ENCODE results near the gene SNRPE.
"Not testable (repeated sequence)": the region's sequence is repeated elsewhere in the genome, so short reads cannot be mapped to it uniquely, and the experiment has no call there.

SNRPE gene

DNA sequence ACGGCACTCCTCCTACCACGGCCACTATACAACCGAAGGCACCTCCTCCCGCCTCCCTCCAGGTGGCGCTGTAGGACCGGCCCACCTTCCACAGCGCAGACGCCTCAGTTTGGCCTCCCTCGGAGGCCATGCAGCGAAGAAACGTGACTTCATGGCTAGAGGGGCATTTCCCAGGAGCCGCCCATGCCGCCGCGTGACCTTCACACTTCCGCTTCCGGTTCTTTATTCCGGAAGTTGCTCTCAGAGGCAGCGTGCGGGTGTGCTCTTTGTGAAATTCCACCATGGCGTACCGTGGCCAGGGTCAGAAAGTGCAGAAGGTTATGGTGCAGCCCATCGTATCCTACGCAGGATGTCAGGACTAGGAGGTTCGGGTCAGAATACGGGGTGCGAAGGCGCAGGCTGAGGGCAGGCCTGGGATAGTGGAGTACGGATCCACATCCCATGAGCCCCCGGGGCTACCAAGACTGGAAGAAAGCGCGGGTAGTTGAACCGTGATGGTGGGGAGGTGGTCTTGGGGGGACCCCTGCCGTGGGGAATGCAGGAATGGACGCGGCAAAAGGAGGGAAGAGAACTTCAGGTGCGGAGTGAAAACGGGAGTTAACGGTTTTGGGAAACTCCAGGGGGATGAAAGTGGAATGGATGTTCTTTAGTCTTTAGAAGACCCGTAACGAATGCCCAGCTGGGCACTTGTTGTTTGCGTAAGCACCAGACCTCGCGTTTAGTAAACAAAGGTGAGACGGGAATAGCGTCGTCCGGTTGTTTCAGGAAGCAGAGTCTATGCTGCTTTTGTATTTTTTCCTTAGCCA, at the start of gene SNRPE:
Gene SNRPE (plus strand): TSS at position 221 of the 806 bp plus-strand sequence. CDS start 61 bp downstream, at position 282.
- peak; percentile 98 for DNase-seq

DNA sequence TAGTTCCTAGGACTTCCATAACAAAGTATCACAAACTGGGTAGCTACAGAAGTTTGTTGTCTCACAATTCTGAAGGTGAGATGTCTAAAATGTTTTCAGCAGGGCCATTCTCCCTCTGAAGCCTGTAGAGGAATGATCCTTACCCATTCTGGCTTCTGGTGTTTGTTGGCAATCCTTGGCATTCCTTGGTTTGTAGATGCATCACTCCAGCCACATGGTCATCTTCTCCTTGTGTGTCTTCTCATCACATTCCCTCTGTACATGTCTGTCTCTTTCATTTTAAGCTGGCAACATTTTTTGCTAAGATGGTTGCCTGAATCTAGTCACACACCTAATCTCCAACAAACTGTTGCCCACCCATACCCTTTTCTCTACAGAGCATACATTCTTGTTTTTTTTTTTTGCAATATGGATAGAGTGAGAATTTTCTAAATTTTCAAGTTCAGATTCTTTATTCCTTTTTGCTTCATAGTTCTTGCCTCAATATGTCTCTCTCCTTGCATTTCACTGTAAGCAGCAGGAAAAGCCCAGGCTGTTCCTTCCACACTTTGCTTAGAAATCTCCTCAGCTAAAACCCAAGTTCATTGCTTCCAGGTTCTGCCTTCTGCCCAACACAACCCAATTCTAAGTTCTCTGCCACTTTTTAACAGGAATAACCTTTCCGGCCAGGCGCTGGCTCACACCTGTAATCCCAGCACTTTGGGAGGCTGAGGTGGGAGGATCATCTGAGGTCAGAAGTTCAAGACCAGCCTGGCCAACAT, 47.6 kb upstream of the SNRPE start:
- no peak for DNase-seq

DNA sequence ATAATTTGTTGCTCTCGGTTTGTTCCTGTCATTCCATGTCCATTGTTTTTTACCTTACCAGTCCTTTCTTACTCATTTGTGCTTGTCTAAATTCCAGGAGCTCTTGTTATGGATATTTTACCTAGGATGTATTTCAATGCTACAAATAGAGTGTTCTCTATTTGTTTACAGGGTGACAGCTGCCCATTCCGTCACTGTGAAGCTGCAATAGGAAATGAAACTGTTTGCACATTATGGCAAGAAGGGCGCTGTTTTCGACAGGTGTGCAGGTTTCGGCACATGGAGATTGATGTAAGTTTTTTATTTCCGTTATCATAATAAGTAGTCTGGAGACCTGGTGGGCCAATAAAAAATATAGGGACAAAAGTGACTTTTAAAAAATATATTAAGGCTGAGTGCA, 43.0 kb upstream of the SNRPE start:
- DNase-seq, result no peak

DNA sequence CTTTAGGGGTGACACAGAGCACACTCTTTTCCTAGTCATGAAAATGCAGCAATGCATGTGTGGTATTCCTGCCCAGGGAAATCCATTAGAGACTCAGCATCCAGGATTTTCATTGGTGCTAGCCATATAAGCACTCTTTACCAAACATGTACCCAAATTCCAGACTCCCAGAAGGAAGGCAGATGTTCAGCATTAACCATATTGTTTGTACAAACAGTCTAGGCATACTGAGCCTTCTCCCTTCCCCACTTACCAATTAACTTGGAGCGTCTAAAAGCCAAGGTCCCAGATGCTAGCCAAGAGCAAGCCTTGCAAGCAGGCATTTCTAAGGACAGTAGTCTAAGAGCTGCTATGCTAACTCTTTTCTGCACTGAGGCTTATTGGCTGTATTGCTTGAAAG, 38.1 kb upstream of the SNRPE start:
- DNase-seq, result no peak

DNA sequence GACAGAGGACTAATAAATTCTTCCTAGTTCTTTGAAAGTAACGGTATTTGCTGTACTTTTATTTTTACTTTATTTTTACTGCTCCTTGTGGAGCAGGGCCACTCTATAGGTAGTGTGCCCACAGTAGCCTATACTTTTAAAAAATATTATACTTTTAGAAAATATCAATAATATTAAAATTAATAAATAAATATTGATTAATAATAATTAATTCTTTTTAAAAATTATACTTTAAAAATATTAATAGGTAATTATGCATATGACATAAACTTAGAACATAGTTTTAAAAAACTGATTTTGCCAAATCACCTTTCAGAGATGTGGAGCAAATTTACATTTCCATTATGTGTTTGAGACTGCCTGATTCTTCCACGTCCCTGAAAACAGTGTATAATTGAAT, 35.2 kb upstream of the SNRPE start:
- DNase-seq, result no peak

DNA sequence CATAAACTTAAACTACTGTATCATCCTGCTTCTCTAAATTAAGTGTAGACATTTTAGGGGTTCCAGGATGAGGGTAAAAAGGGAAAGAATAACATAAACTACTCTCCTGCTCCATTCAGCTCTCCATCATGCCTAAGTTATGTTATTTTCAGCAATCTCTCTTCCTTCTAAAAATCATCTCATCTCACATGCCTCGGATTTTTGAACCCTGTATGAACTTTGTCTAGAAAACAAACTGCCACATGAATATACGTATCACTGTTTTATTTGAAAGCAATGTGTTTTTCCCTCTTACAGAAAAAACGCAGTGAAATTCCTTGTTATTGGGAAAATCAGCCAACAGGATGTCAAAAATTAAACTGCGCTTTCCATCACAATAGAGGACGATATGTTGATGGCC, 33.4 kb upstream of the SNRPE start:
- no peak for DNase-seq

DNA sequence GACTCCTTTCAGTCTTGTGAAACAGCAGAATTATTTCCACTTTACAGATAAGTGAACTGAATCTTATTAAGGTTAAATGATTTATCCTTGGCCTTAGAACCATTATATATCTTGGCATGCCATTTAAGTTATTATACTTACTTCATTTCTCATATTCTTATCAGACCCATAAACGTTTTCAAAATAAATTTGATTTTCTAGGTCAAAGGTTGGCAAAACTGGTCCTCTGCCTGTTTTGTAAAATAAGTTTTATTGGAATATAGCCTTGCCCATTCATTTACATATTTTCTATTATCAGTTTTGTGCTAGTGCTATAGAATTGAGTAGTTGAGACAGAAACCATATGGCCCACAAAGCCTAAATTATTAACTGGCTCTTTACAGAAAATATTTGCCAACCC, 32.9 kb upstream of the SNRPE start:
- DNase-seq, result no peak

DNA sequence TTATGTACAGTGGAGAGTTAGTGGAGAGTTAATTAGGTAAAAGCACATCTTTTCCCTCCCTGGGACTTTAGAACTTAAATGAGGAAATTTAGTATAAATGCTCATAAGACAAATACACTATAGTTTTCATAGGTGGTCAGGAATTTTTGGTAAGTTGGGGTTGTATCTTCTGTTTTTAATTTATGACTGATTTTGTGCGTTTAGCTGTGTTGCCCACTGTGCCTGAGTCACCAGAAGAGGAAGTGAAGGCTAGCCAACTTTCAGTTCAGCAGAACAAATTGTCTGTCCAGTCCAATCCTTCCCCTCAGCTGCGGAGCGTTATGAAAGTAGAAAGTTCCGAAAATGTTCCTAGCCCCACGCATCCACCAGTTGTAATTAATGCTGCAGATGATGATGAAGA, 32.2 kb upstream of the SNRPE start:
- not testable (repeated sequence) for DNase-seq

DNA sequence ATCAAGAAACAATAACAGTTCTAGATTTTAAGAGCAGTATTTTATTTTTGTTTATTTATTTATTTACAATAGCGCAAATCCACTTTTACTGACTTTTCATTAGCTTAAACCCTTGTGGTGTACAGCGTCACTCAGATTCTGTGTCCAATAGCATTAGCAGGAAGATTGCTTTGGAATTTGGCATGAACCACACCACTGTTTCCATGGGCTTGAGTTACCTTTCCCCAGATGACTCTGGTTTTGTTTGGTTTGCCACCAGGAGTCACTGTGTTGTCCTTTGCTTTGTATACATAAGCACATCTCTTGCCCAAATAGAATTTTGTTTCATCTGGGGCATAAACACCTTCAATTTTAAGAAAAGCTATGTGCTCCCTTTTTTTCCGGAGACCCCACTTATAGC, 25.9 kb upstream of the SNRPE start:
- DNase-seq, result no peak

DNA sequence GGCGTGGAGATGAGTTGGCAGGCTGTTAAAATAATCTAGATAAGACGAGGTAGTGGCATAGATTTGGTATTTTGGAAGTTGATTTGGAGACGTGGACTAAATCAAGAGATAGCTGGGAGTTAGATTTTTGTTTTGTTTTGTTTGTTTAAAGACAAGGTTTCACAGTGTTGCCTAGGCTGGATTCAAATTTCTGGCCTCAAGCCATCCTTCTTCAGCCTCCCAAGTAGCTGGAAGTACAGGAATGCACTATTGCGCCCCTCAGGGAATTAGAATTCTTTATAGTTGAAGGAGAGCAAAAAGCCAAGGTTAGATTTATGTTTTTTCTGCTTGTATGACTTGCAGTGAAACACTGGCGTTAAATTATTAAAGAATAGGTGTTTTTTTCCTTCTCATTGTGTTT, 22.3 kb upstream of the SNRPE start:
- no peak for DNase-seq

DNA sequence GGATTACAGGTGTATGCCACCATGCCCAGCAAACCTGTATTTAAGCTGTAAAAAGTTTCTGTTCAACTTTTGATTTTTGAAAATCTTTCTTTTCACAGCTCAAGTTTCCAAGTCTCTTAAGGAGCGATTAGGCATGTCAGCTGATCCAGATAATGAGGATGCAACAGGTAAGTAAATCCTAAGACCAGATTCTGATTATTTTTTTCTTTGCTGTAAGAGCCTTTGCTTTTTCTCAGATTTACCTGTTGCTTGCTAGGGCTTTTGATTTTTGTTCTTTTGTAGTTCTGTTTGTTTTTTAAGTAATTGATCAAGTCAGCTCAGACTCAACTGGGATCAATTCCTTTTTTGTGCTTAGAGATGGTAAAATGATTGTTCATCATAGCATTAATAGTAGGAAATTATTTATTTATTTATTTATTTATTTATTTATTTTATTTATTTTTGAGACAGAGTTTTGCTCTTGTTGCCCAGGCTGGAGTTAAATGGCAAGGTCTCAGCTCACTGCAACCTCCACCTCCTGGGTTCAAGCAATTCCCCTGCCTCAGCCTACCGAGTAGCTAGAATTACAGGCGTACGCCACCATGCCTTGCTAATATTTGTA, 21.1 kb upstream of the SNRPE start:
- no peak for DNase-seq

DNA sequence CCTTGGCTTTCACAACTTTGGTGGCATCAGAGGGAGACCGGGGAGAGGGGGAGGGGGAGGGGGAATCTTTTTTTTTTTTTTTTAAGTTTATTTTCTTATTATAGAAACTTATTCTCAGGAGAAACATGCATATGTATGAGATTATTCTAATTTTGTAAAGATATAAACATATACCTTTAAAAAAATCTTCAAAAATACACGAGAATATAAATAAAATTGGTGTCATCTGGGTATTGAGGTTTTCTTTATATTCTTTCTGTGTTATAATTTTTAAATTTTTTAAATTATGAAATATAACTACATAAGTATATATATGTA, 18.9 kb upstream of the SNRPE start:
- no peak for DNase-seq

DNA sequence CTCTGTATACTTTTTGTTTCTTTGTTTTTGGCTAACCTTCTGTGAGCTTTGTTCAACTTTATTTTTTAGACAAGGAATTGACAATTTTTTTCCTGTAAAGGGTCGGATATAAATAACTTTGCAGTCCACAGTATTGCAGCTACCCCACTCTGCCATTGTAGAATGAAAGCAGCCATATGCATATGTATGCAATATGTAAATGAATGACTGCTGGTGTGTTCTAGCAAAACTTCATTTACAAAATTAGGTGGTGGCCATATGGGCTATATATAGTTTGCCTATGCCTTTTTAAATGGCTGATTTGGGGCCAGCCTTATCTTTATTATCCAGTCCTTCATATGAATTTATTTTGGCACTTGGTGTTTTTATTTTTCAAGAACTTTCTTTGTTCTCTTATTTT, 18.0 kb upstream of the SNRPE start:
- no peak for DNase-seq

DNA sequence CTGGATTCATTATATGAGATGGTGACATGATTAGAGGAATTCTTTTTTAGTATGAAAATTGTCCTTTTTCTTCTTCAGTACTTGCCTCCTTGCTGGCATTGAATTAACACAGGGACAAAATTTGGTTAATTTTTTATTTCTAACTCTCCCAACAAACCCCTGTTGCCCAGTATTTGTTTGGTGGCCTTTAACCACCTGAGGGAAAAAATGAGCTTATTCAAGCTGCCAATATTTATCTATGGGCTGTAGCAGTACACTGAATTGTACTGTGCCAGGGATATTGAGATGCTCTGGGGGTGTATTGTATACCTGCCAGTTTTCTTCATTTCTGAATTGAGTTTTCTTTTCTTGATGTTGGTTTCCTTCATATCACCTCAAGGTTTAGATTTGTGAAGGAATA, 8.3 kb upstream of the SNRPE start:
- not testable (repeated sequence) for DNase-seq

DNA sequence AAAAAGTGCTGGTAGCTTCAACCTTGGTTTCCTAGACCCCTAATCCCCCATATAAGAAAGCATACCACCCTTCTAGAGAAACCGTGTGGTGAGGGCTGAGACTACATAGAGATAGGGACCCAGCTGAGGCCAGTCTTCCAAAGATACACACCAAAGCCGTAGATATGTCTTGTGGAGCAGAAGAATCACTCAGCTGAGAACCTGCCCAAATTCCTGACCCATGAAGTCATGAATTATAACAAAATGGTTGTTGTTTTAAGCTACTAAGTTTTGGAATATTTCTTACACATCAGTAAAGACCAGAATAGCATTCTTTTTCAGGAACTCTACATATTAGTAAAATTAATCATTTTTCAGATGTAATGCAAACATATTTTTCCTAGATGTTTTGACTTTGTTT, 3.3 kb upstream of the SNRPE start:
- no peak for DNase-seq

DNA sequence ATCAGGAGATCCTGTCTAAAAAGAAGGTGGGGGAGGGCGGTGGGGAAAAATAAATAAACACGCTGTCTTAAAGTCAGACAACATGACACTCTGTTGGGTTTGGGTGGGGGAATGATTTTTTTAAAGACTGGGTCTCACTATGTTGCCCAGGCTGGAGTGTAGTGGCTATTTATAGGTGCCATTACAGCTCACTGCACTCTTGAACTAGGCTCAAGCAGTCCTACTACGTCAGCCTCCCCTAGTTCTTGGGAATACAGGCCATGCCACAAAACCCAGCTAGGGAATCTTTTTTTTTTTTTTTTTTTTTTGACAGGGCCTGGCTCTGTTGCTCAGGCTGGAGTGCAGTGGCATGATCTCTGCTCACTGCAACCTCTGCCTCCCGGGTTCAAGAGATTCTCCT, 2.4 kb upstream of the SNRPE start:
- DNase-seq, result no peak

DNA sequence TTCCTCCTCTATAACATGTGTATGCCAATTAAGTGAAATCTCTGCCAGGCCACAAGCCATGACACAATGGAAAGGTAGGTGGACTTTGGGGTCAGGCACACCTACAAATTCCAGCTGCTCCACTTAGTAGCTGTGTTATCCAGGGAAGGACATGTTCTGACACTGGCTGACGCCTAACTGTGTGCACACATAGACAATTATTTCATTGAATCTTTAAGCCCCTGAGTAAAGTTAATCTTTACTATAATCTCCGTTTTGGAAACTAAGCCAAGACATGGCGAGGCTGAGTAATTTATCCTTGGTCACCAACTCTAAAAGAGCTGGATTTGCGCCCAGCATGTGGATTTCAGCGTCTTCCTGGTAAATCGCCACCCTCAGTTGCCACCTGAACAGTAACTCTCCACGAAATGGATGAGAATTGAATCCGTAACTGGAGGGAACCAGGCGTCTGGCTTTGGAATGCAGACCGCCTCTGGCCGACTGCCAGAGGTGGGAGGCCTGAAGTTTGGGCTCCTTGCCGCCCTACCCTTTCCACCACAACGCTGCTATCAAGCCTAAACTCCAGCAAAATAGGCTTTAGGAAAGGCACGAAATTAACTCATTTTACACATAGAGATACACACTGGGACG, 888 bp upstream of the SNRPE start:
- no peak for DNase-seq

DNA sequence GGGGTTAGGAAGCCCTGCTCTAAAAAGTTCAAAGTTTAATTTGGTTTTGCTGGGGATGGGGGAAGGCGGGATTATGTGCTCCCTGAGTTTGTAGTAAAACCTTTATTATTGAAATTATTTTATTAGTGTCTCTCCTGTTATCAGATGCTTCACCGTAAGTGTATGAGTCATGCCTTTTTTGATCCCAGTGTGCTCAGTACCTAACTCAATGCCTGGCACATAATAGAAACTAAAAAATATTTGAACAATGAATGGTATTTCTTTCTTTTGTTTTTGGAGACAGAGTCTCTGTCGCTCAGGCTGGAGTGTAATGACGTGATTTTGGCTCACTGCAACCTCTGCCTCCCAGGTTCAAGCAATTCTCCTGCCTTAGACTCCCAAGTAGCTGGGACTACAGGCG, 6.4 kb downstream of the SNRPE start:
- no peak for DNase-seq

DNA sequence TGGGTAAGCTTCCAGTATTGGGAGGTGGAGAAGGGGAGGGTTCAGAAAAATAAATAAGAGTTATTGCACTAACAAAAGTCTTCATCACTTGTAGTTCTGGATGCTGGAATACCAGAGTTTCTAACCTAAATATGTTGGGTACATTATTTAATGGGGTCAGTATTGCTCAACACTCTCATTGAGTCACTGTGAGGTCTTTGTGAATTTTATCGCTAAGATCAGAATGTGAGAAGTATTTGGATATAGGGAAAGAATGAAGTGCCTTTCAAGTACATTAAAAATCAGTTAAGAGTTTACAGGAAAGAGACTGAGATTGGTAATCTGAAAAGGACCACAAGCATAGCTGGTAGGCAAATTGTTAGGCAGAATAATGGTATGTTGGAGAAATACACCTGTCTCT, 8.8 kb downstream of the SNRPE start:
- DNase-seq, result no peak

DNA sequence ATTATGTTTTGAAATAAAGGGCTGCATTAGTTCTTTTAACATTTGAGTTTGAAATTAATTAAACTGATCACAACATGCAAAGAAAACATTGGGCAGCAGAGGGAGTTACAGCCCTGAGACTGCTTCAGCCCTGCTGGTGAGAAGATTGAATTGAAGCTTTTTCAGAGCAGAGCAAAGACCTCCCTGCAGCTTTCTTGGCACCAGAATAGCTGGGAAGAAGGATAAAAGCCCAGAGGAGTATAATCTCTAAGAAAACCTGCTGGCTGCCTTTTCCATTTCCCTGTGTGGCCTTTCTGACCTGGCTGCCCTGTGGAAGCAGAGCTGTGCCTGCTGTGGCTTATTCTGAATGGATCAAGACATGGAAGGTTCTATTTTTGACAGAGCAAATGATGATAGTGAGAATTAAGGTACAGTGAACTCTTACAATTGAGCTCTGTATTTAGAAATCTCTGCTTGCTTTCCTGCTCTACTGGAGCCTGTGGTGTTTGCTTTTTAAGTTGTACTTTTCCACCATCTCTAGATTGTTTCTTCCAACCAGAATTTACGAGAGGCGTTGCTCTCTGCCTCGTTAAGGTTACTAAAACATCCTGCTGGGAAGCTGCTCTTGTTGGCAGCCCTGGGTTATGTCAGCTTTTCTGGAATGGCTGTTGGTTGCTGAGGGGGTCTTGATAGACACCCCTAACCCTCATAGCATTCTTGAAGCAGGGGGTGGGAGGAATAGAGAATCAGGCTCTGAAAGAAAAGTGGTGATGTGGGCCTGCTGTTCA, 9.9 kb downstream of the SNRPE start:
- DNase-seq, result peak; percentile 42

DNA sequence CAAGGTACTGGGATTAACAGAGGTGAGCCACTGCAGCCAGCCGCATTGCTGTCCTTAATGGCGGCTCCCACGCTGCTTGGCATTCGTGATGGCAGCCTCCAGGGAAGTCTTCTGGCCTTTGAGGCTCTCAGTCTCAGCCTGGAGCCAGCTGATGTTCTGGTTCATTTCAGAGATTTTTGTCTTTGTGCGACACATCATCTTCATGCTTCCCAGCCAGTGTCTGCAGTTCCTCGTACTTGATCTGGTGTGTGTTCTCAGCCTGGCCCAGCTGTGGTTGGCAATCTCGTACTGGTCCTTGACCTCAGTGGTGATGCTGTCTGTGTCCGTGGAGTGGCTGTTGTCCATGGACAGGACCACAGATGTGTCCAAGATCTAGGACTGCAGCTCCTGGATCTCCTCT, 11.7 kb downstream of the SNRPE start:
- DNase-seq, result no peak

DNA sequence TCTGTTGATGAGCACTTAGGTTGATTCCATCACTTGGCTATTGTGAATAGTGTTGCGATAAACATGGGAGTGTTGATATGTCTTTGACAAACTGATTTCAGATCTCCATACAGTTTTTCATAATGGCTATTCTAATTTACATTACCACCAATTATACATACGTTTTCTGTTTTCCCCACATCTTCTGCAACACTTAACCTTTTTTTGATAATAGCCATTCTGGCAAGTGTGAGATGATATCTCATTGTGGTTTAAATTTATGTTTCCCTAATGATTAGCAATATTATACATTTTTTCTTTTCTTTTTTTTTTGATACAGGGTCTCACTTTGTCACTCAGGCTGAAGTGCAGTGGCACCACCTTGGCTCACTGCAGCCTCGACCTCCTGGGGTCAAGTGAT, 17.0 kb downstream of the SNRPE start:
- no peak for DNase-seq

DNA sequence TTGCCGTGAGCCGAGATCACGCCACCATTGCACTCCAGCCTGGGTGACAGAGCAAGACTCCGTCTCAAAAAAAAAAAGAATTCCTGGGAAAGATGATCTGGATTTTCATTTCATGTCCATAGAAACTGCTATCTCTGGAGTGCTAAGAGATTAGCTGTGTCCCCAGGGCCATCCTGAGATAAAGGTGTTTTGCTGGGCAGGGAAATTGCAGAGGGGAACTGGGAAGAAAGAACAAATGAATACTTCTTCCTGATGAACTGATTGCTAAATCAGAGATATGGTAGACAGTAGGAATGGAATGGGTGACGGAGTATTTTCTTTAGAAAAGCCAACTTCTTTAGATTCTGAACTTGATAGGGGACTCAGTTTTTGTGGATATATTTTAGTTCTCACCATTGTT, 19.2 kb downstream of the SNRPE start:
- no peak for DNase-seq
